ENCODE data around the gene ZNF611.

ZNF611 gene

DNA sequence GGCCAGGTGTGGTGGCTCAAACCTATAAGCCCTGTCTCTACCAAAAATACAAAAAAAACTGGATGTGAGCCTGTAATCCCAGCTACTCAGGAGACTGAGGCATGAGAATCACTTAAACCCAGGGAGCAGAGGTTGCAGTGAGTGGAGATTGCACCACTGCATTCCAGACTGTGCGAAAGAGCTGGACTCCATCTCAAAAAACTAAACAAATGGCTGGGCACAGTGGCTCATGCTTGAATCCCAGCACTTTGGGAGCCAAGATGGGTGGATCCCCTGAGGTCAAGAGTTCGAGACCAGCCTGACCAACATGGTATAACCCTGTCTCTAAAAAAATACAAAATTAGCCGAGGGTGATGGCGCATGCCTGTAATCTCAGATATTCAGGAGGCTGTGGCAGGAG, 61.8 kb downstream of the ZNF611 start:
- DNase-seq, result no peak

DNA sequence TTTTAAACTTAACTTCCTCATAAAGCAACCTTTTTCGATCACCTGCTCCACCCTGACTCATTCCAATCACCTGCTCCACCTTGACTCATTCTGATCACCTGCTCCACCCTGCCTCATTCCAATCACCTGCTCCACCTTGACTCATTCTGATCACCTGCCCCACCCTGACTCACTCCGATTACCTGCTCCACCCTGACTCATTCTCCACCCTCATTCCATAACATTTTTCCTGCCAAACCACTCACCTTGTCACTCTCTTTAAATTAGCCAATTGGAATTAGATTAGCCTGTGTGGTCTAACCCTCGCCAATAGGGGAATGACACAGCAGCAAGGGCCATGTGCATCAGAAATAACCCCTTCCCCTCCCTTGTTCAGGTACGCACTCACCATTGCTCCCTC, 64.8 kb downstream of the ZNF611 start:
- no peak for DNase-seq

DNA sequence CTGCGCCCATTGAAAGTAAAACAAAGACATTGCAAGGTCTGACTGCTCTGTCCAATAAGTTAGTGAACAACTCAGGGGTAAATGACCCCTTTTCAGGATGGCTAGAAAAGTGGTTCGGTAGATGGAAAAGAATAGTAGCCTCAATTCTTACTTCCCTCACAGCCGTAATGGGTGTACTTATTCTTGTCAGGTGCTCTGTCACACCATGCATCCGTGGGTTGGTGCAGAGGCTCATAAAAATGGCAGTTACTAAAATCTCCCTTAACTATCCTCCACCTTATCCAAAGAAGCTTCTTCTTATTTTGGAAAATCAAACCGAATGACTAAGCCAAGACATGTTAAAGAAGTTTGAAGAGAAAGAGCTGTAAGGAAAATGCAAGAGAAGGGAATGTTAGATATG, 65.3 kb downstream of the ZNF611 start:
- no peak for DNase-seq

DNA sequence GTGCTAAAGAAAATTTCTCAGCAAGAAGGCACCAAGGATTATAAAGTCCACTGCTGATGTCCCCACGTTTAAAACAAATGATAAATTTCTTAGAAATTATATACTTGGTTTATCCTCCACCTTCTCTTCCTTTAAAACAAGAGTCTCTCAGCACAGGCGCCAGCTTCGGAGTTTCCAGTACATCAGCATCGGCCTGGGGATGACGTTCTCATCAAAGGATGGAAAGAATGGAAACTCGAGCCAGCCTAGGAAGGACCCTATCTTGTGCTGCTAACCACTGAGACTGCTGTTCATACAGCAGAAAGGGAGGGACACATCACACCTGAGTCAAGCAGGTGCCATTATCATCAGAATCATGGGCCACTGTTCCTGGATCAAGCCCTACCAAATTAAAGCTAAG, 66.9 kb downstream of the ZNF611 start:
- no peak for DNase-seq

DNA sequence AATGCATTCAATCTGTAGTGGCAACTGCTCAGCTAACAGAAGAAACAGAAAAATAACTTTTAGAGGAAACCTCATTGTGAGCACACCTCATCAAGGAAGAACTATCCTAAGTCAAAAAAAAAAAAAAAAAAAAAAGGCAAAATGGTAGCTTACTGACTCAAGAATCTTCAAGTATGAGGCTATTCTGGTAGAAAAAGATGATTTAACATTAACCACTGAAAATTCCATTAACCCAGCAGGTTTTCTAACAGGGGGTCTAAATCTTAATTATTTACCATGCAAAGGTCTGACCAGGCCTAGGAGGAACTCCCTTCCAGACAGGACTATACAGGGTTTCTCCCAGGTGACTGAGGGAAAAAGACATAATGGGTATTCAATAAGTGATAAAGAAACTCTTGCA, 68.3 kb downstream of the ZNF611 start:
- no peak for DNase-seq

DNA sequence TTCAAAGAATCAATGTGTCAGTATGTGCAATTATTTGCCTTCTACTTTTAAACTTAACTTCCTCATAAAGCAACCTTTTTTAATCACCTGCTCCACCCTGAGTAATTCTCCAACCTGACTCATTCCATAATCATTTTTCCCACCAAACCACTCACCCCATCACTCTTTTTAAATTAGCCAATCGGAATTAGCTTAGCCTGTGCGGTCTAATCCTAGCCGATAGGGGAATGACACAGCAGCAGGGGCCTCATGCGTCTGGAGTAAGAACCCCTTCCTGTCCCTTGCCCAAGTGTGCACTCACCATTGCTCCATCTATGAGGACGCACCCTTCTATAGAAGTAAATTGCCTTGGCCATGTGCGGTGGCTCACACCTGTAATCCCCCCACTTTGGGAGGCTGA, 69.3 kb downstream of the ZNF611 start:
- DNase-seq, result peak; percentile 67

DNA sequence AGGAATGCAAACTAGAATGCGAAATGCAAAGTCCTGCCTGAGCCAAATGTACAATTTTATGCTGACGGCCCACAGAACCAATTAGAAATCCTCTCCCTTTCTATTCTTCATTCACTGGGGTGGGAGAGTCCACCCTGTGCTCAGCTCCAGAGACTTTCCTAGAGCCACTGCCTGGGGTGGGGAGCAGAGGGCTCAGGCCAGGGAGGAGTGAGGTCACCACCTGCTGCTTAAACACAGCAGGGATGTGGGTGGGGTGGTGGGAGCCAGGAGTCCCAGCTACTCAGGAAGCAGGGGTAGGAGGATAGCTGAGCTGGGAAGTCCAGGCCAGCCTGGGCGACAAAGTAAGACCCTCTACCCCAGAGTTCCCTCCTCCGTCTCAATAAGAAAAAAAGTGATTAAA, 69.8 kb downstream of the ZNF611 start:
- no peak for DNase-seq

DNA sequence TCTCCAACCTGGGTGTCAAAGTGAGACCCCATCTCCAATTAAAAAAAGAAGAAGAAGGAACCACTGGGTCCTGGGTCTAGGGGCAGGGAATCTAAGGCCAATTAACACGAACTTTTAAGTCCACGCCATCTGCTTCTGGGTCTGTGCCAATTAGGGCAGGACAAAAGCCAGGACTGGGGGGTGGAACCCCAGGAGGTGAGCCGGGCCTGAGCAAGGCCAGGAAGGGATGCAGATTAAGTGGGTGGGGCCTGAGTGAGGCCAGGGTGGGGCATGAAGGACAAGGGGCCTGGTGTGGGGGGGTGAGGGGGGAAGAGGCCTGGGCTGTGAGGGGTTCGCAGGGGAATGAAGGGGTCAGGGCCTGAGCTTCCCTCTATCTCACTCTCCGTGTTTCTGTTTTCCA, 70.4 kb downstream of the ZNF611 start:
- DNase-seq, result no peak

DNA sequence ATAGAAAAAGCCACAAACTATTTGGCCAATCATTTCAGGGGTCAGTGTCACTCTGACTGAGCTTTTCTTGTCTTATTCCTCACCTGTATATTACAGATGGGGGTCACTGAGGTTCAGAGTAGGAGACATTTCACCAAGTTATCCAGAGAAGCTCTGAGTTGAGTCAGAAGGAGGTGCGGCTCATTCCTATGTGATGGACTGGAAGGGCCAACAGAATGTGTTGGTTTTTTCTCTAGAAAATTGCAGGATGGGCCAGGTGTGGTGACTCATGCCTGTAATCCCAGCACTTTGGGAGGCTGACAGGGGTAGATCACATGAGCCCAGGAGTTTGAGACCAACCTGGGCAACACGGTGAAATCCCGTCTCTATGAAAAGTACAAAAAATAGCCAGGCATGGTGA, 72.2 kb downstream of the ZNF611 start:
- DNase-seq, result peak; percentile 44

DNA sequence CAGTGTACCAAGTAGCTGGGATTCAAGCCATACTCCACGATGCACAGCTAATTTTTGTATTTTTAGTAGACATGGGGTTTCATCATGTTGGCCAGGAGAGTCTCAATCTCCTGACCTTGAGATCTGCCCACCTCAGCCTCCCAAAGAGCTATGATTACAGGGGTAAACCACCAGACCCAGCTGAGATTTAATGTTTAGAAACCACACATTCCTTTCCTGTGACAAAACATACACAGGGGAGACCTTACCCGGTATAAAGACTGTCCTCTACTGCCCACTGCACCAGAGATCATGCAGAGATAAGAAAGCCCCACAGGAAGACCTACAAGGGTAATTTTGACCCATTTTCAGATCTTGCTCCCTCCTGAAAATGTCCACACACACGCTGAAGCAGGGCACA, 73.9 kb downstream of the ZNF611 start:
- no peak for DNase-seq

DNA sequence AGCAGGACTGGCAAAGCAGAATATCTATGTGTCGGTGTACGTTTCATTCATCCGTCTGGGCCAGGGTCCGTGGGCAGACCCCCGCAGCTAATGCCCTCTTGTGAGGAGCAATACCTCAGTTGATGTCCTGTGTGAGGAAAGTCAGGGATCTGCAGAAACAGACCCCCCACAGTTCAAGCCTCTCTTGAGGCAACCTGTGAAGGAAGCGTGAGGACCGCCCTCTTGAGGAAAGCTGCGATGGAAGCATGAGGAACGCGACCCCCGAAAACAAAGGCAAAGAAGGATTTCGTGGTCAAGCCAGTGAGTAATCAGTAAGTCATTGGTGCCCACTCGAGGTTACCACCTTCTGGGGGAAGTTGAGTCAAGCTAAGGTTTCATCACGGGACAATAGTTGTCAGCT, 75.8 kb downstream of the ZNF611 start:
- no peak for DNase-seq

DNA sequence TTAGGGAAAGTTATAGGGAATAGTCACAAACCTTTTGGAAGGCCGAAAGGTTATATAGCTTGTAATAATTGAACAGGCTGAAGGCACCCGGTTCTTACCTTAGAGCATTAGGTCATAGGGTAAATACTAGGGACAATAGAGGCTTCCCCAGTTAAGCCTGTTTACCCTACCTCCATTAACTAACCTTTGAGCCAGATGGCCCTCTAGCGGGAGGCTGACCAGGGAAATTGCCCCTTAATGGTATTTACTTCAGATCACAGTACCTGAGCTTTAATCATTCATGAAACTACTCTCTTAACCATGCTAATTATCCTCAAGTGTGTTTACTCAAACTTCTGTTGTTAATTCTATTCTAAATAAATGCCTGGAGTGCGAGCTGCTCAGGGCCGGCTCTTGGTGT, 76.2 kb downstream of the ZNF611 start:
- no peak for DNase-seq

DNA sequence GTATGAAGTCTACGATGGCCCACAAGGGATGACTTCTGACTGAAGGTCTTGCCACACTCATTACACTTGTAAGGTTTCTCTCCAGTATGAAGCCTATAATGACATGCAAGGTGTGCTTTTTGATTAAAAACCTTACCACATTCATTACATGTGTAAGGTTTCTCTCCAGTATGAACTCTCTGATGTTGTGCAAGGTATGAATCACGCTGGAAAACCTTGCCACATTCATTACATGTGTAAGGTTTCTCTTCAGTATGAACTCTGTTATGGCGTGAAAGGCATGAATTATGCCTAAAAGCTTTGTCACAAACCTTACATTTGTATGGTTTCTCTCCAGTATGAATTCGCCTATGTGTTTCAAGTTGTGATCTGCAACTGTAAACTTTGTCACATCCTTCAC, 81.7 kb downstream of the ZNF611 start:
- DNase-seq, result no peak

Data from kidney glomerular epithelial cell (primary cell).